OCI-LY7 (cell line): ENCODE measurements around the gene AFG3L2. TPM values are rescaled to one million over a fixed set of nuclear protein-coding genes. Genes with fewer than 3 reads are reported as not detected.
A peak's percentile ranks its signal among the peaks of the same experiment; 100 is the strongest.

Experiments
- BruUV-seq: library from RNA; stranded (reverse); fragments of 400-500 nt; replicated peaks from 2 replicates; lab custom pipeline; 2021; lab: Mats Ljungman, UMichigan
- CTCF ChIA-PET: fragments of 300-600 bp; sonication (Branson Sonifier 250); formaldehyde crosslinking; loops from one replicate; lab custom pipeline; 2022; ENCODE audit warnings: antibody characterized with exemption; ENCODE audit not compliant: unreplicated experiment; lab: Charles Lee
- POLR2A ChIA-PET: fragments of 300-600 bp; sonication (Branson Sonifier 250); formaldehyde crosslinking; loops from one replicate; lab custom pipeline; 2022; ENCODE audit warnings: antibody characterized with exemption; lab: Charles Lee
- DNase-seq: peaks from one replicate; pipeline ENCODE4 v3.0.0-alpha.2; 2015; ENCODE audit warnings: low spot score
- H2AFZ ChIP-seq: fragments of 200-600 bp; sonication (generic), shearing (Covaris generic); 2 replicates; pipeline ENCODE4 v1.6.1; 2014; ENCODE audit warnings: mild to moderate bottlenecking, antibody characterized with exemption, low read length, moderate library complexity
- H3K27ac ChIP-seq: fragments of 200-600 bp; sonication (generic); 2 replicates; pipeline ENCODE4 v1.5.1; 2014; ENCODE audit warnings: mixed run types, low read depth, mild to moderate bottlenecking, moderate library complexity, low read length, inconsistent platforms; ENCODE audit not compliant: poor library complexity, severe bottlenecking
- H3K36me3 ChIP-seq: fragments of 200-600 bp; sonication (generic); 2 replicates; pipeline ENCODE4 v1.6.1; 2014; ENCODE audit warnings: mild to moderate bottlenecking, antibody characterized with exemption, low read length, moderate library complexity, mixed read lengths; ENCODE audit not compliant: insufficient read depth
- H3K4me1 ChIP-seq: fragments of 200-600 bp; sonication (generic); 2 replicates; pipeline ENCODE4 v1.5.1; 2014; ENCODE audit warnings: mild to moderate bottlenecking, low read length; ENCODE audit not compliant: insufficient read depth, poor library complexity, severe bottlenecking
- H3K4me2 ChIP-seq: fragments of 200-600 bp; sonication (generic); 2 replicates; pipeline ENCODE4 v1.6.1; 2014; ENCODE audit warnings: mild to moderate bottlenecking, low read length
- H3K4me3 ChIP-seq: fragments of 200-600 bp; sonication (generic); 2 replicates; pipeline ENCODE4 v1.5.1; 2014; ENCODE audit warnings: mild to moderate bottlenecking, low read depth, low read length; ENCODE audit not compliant: poor library complexity, severe bottlenecking
- H3K79me2 ChIP-seq: fragments of 200-600 bp; sonication (generic); 2 replicates; pipeline ENCODE4 v1.6.1; 2016; ENCODE audit warnings: low read depth, mild to moderate bottlenecking, low read length, moderate library complexity, mixed read lengths; ENCODE audit not compliant: insufficient read depth
- H3K9me2 ChIP-seq: fragments of 200-600 bp; sonication (generic); 2 replicates; pipeline ENCODE4 v1.6.1; 2016; ENCODE audit warnings: mild to moderate bottlenecking, low read length, mixed read lengths; ENCODE audit not compliant: insufficient read depth
- H3K9me3 ChIP-seq: fragments of 200-600 bp; sonication (generic); 2 replicates; pipeline ENCODE4 v1.6.1; 2014; ENCODE audit warnings: mild to moderate bottlenecking, mixed run types, low read length, mixed read lengths
- H4K20me1 ChIP-seq: fragments of 200-600 bp; sonication (generic); 2 replicates; pipeline ENCODE4 v1.6.1; 2014; ENCODE audit warnings: mild to moderate bottlenecking, antibody characterized with exemption, low read length, moderate library complexity, mixed read lengths; ENCODE audit not compliant: insufficient read depth
- EZH2phosphoT487 ChIP-seq: fragments of 200-600 bp; sonication (generic); IDR thresholded peaks from 2 replicates; pipeline ENCODE4 v1.6.1; 2018; ENCODE audit warnings: low read depth, borderline replicate concordance, mild to moderate bottlenecking, mixed run types, antibody characterized with exemption, low read length, moderate library complexity, mixed read lengths
- intact Hi-C: fragments of 100-400 bp; cut with micrococcal nuclease; formaldehyde crosslinking; loops from one replicate; pipeline ENCODE4 v1.10.0; 2022; ENCODE audit not compliant: unreplicated experiment
- total RNA-seq, 2 experiments: library from RNA; depleted of rRNA in 1 of 2; stranded (reverse); fragments of >200 nt in 1 of 2; shearing (Covaris generic) in 1 of 2; gene quantifications; 2 replicates each; pipeline ENCODE4 v1.2.3, GENCODE V29; 2014 to 2022
- TF ChIP-seq, protein P1 (sequence below): fragments of 200-600 bp; sonication (generic); conservative IDR thresholded peaks from 2 replicates; pipeline ENCODE4 v1.5.1; 2014; ENCODE audit warnings: mild to moderate bottlenecking, antibody characterized with exemption, low read length, moderate library complexity, mixed read lengths

The AFG3L2 gene
- total RNA-seq, 2 experiments from 2014 or later, result 44.8 to 72.7 TPM

DNA sequence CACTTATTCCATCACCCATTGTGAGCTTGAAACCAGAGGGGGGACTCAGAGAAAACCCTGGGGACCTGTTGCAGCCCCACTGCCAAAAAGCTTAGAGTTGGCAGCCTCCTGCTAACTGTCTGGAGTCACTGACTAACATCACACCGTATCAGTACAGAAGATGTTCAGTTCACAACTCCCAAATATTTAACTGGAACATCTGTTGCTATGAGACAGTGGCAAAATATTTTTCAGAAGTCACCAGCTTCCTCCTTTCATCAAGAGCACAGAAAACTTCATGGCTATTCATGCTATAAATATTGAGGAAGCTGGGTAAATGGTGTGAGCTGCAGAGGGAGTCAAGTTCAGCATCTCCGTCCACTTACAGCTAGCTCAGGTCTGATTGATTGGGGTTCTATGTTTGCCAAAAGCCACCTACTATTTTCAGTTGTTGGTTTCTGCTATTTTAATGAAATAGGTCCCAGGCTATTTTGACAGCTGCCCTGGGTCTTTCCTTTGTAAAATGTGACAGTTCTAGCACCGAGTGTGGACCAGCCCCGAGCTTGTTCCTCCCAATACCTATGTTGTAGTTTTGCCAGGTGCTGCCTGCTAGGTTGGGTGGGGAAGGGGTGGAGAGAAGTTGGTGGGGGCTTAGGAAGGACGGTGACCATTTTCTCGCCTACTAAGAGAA, 59.2 kb downstream of the AFG3L2 start:
- peak; percentile 42 for DNase-seq
- intact Hi-C loops, result loop anchor here (5.0 kb wide), 1 partner anchor 60 kb away; the partner anchor contains the start of gene AFG3L2
- Histone ChIP-seq H3K9me2 (no peaks in the 10 kb centered on the region), H3K27ac (peak overlapping the region; percentile 49), H3K4me2 (peak overlapping the region; percentile 59), H3K4me3 (peak overlapping the region; percentile 17), H2AFZ (peak overlapping the region; percentile 72; the same call in 1 of the 2 replicates), H3K4me1 (peaks cover 61% of the 10 kb centered on the region), H4K20me1 (no peaks in the 10 kb centered on the region), H3K9me3 (peaks cover 8% of the 10 kb centered on the region), H3K36me3 (peaks cover under 1% of the 10 kb centered on the region; the same call in 1 of the 2 replicates), H3K79me2 (no peaks in the 10 kb centered on the region)
- TF ChIP-seq EZH2phosphoT487, result no peak
- TF ChIP-seq, protein P1, sequence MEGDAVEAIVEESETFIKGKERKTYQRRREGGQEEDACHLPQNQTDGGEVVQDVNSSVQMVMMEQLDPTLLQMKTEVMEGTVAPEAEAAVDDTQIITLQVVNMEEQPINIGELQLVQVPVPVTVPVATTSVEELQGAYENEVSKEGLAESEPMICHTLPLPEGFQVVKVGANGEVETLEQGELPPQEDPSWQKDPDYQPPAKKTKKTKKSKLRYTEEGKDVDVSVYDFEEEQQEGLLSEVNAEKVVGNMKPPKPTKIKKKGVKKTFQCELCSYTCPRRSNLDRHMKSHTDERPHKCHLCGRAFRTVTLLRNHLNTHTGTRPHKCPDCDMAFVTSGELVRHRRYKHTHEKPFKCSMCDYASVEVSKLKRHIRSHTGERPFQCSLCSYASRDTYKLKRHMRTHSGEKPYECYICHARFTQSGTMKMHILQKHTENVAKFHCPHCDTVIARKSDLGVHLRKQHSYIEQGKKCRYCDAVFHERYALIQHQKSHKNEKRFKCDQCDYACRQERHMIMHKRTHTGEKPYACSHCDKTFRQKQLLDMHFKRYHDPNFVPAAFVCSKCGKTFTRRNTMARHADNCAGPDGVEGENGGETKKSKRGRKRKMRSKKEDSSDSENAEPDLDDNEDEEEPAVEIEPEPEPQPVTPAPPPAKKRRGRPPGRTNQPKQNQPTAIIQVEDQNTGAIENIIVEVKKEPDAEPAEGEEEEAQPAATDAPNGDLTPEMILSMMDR, result no peak
- POLR2A ChIA-PET, result interaction anchor here (0.6 to 1.9 kb wide), 8 partner anchors 11 to 1010 kb away, joined by 3 to 9 read pairs (median 3); partner anchors contain the start of gene AFG3L2
- CTCF ChIA-PET, result interaction anchor here (1.0 kb wide), 1 partner anchor 10 kb away, joined by 4 read pairs; no protein-coding TSS in a partner anchor
- no TSS peak for BruUV-seq

DNA sequence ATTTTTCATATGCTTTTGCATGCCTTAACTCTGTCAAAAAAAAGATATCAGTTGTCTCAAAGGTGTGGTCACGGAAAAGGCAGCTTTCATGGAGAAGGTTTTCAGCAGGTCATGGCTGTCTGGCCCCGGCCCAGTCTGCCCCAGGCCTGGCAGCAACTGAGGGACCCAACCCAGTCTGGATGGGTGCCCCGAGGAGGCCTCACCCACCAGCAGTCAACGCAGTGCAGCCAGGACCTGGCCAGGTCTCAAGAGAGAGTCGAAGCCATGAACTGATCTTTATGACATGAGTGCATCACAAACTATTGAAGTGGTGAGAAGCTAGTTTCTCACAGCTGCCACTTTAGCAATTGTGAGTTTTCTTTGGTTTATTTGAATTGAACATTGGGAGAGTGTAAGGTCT, 61.1 kb downstream of the AFG3L2 start:
- Histone ChIP-seq H3K27ac (no peak overlapping the region), H3K9me2 (no peaks in the 10 kb centered on the region), H3K79me2 (no peaks in the 10 kb centered on the region), H3K4me3 (no peak overlapping the region), H3K4me1 (peaks cover 50% of the 10 kb centered on the region), H4K20me1 (no peaks in the 10 kb centered on the region), H2AFZ (peak overlapping the region; percentile 16; the same call in 1 of the 2 replicates), H3K9me3 (peaks cover 19% of the 10 kb centered on the region), H3K4me2 (no peak overlapping the region), H3K36me3 (no peaks in the 10 kb centered on the region)
- CTCF ChIA-PET, result interaction anchor here (0.5 to 2.1 kb wide), 2 partner anchors 13 to 69 kb away, joined by 4 to 6 read pairs; no protein-coding TSS in a partner anchor
- BruUV-seq, result no TSS peak
- POLR2A ChIA-PET, result interaction anchor here (0.6 to 1.1 kb wide), 2 partner anchors 12 to 17 kb away, joined by 3 read pairs; no protein-coding TSS in a partner anchor
- DNase-seq, result no peak
- no peak for TF ChIP-seq EZH2phosphoT487
- TF ChIP-seq, protein P1, result no peak
- intact Hi-C loops, result loop anchor here (5.0 kb wide), 1 partner anchor 61 kb away; the partner anchor contains the start of gene AFG3L2
